B cell (primary cell): ENCODE data around the gene HELB.

Source experiments
- EZH2 ChIP-seq: IDR thresholded peaks from 2 replicates; pipeline ENCODE4 v1.6.1; 2012; ENCODE audit warnings: borderline replicate concordance, low read depth, mild to moderate bottlenecking, moderate library complexity, low read length; ENCODE audit not compliant: insufficient read depth, poor library complexity, severe bottlenecking
- TF ChIP-seq, protein P1 (sequence below): fragments of 200-600 bp; IDR thresholded peaks from one replicate; pipeline ENCODE4 v1.8.0; 2022; ENCODE audit warnings: antibody characterized with exemption, mild to moderate bottlenecking

DNA sequence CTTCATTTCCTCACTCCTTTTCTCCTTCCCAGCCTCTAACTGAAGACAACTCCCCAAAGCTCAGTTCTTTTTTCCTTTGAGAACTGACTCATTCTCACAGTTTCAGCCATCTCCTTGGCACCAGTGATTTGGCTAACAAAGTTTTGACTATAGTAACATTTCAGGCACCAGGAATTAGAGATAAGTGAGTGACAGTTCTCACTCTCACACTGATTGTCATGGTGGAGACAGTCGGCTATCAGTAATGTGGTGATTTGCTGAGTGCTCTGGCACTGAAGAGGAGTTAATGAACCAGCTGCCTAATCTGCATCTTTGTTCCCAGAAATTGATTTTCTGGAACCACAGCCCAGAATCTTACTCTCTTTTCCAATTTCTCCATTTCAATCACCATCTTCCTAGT lies 29.5 kb downstream of the HELB start:
- TF ChIP-seq, protein P1, sequence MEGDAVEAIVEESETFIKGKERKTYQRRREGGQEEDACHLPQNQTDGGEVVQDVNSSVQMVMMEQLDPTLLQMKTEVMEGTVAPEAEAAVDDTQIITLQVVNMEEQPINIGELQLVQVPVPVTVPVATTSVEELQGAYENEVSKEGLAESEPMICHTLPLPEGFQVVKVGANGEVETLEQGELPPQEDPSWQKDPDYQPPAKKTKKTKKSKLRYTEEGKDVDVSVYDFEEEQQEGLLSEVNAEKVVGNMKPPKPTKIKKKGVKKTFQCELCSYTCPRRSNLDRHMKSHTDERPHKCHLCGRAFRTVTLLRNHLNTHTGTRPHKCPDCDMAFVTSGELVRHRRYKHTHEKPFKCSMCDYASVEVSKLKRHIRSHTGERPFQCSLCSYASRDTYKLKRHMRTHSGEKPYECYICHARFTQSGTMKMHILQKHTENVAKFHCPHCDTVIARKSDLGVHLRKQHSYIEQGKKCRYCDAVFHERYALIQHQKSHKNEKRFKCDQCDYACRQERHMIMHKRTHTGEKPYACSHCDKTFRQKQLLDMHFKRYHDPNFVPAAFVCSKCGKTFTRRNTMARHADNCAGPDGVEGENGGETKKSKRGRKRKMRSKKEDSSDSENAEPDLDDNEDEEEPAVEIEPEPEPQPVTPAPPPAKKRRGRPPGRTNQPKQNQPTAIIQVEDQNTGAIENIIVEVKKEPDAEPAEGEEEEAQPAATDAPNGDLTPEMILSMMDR = no peak
- TF ChIP-seq EZH2 = no peak
